Effector CD8-positive, alpha-beta T cell (primary cell): ENCODE results near the gene RNF114.

Experiments used
- DNase-seq: peaks from one replicate; lab custom pipeline; 2025; lab: John Stamatoyannopoulos, UW

The RNF114 gene

GRCh38 chr20:49904440-49905214 lies 31.6 kb upstream of the RNF114 start:
- no peak for DNase-seq

- no peak for DNase-seq
Observed at GRCh38 chr20:49905415-49906091, 30.6 kb upstream of the RNF114 start.

GRCh38 chr20:49906101-49906604 lies 30.0 kb upstream of the RNF114 start:
- DNase-seq: no peak

GRCh38 chr20:49906615-49907154 lies 29.5 kb upstream of the RNF114 start:
- no peak for DNase-seq

- DNase-seq: no peak
Observed at GRCh38 chr20:49907405-49908257, 28.6 kb upstream of the RNF114 start.

- DNase-seq: no peak
Observed at GRCh38 chr20:49908258-49908565, 28.0 kb upstream of the RNF114 start.

- DNase-seq: no peak
Observed at GRCh38 chr20:49909499-49910339, 26.5 kb upstream of the RNF114 start.

- no peak for DNase-seq
Observed at GRCh38 chr20:49910340-49910706, 25.9 kb upstream of the RNF114 start.

- no peak for DNase-seq
Observed at GRCh38 chr20:49913399-49914047, 22.7 kb upstream of the RNF114 start.

- no peak for DNase-seq
Observed at GRCh38 chr20:49914310-49915117, 21.7 kb upstream of the RNF114 start.

GRCh38 chr20:49915118-49915379 lies 21.1 kb upstream of the RNF114 start:
- DNase-seq: no peak

- DNase-seq: peak; percentile 85
Observed at GRCh38 chr20:49915380-49916145, 20.6 kb upstream of the RNF114 start, which contains the start of gene SPATA2. TSS of gene SPATA2 (minus strand) at chr20:49915529. CDS start at chr20:49908490, 7,039 bp downstream.

- DNase-seq: no peak
Observed at GRCh38 chr20:49916146-49917002, 19.8 kb upstream of the RNF114 start.

GRCh38 chr20:49918446-49918845 lies 17.8 kb upstream of the RNF114 start:
- DNase-seq: no peak

GRCh38 chr20:49919009-49919408 lies 17.2 kb upstream of the RNF114 start:
- DNase-seq: no peak

- DNase-seq: no peak
Observed at GRCh38 chr20:49919461-49919860, 16.7 kb upstream of the RNF114 start.

- DNase-seq: no peak
Observed at GRCh38 chr20:49924247-49924646, 11.9 kb upstream of the RNF114 start.

GRCh38 chr20:49925901-49926454 lies 10.2 kb upstream of the RNF114 start:
- no peak for DNase-seq
